Activated CD4-positive, alpha-beta T cell treated with anti-CD3 and anti-CD28 coated beads, Interleukin-2, Interleukin-6, amounts not matched to agents 100 ng/mL and 50 ng/mL, durations not matched to agents 16 hours and 8 hours (primary cell): ENCODE results near the gene PEA15.

Source experiments
- DNase-seq: peaks from one replicate; pipeline ENCODE4 v3.0.0-alpha.2; 2020

The PEA15 gene

DNA sequence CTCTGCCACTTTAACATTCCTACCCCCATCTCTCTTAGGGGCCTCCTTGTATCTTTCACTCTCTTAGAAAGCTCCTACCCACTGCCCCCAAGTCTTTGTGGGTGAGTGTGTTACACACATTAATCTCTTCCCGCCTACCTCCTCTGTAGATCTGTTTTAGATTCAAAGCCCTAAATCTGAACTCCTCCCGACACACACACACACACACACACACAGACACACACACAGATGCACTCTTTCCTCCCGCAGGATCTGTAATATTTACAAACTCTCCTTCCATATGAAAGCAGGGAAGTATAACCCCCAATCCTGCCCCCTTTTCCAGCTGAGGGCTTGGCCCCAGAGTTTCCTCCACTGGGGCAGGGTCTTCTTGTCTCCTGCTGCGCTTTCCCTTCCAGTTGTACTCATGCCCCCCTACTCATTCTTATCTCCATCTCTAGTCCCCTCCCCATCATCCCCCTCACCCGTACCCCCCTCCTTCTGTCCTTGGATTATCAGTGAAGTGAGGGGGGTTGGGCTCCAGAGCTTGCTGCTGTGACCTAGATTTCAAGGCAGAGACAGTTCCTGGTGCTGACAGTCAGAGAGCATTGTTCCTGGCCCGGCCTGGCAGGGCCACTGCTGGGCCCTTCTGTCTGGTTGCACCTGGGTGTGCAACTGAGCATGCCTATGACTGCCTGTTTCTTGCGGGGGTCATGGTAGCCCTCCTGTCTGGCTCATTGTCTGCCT, 4.3 kb downstream of the PEA15 start:
- DNase-seq, result no peak

GRCh38 chr1:160210561-160210960, 5.4 kb downstream of the PEA15 start:
- DNase-seq, result no peak

GRCh38 chr1:160211046-160211790, 6.0 kb downstream of the PEA15 start:
- DNase-seq, result no peak

DNA sequence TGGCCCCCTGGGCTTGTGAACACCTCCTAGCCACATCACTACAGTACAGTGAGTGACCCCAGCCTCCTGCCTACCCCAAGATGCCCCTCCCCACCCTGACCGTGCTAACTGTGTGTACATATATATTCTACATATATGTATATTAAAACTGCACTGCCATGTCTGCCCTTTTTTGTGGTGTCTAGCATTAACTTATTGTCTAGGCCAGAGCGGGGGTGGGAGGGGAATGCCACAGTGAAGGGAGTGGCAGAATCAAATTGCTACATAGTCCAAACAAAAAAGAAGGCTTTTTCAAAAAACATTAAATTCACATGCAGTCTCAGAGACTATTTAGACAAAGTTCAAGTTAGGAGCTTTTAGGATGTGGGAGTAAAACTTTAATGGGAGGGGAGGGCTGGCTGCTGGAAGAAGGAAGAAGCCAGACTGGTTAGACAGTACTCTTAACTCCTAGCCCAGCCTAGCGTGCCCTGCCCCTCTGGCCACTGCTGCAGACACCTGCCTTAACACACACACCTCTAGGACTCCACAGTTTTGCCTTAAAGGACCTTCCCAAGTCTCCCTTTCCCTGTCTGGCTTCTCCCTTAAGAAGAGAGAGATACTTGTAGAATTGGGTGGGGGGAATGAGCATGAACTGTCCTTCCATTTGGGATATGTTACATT, 9.4 kb downstream of the PEA15 start:
- no peak for DNase-seq

- DNase-seq, result no peak
Measured at GRCh38 chr1:160216301-160216700, 11.1 kb downstream of the PEA15 start.

- no peak for DNase-seq
Measured at GRCh38 chr1:160217481-160218051, 12.4 kb downstream of the PEA15 start.

GRCh38 chr1:160219062-160219929, 14.1 kb downstream of the PEA15 start:
- DNase-seq, result no peak

GRCh38 chr1:160220301-160220700, 15.1 kb downstream of the PEA15 start:
- no peak for DNase-seq

DNA sequence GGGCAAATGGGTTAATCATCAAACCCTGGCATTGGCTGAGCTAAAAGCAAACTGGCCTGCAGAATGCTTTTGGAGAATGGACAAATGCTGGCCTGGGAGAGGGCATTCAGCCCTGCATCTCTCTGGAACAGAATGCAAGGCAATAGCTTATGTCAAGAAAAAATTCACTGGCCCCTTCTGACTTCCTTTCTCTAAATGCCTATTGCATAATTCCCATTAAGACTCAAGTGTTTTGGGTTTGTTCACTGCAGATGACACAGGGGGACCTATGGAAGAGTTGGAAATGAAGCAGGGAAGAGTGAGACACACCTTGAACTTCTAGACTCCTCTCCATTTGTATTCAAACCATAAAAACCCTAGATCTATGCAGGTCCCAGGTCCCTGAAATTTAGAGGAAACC, 15.9 kb downstream of the PEA15 start:
- no peak for DNase-seq

- DNase-seq, result no peak
Measured at GRCh38 chr1:160222546-160222945, 17.4 kb downstream of the PEA15 start.

- DNase-seq, result no peak
Measured at GRCh38 chr1:160224606-160225005, 19.4 kb downstream of the PEA15 start.

DNA sequence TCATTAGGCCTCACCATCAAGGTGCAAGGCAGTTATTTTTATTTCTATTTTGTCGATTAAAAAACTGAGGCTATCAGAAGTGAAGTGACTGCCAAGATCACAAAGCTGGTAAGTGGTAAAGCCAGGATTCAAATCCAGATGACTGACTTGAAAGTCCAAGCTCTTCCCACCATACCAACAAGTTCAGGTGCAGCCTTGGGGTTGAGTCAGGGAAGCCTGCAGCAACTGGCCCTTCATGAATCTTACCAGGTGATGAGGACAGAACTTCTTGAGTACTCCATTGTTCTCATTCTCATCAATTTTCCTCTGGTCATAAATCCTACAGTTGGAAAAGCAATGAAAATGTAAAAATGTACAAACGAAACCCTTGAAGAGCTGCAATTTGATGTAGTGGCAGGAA, 20.2 kb downstream of the PEA15 start:
- no peak for DNase-seq

- DNase-seq, result no peak
Measured at GRCh38 chr1:160226623-160227022, 21.4 kb downstream of the PEA15 start.

DNA sequence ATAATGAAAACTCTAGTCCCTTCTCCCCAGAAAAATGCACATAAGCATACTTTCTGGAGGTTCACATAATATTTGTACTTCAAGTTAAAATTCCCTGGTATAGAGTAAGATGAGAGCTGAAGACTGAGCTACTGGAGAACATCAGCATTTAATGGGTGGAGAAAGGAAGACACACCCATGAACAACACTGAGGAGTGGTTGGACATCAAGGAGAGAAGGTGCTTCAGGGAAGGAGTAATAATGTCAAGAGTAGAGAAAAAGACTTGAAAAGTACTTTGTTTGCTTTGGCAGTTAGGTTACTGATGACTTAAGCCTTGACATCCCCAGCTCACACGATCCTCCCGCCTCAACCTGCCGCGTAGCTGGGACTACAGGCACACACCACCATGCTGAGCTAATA, 21.9 kb downstream of the PEA15 start:
- no peak for DNase-seq

GRCh38 chr1:160227561-160227960, 22.4 kb downstream of the PEA15 start:
- no peak for DNase-seq

GRCh38 chr1:160228431-160228830, 23.2 kb downstream of the PEA15 start:
- no peak for DNase-seq

- no peak for DNase-seq
Measured at GRCh38 chr1:160232911-160233310, 27.7 kb downstream of the PEA15 start.

GRCh38 chr1:160236806-160237205, 31.6 kb downstream of the PEA15 start:
- DNase-seq, result no peak

DNA sequence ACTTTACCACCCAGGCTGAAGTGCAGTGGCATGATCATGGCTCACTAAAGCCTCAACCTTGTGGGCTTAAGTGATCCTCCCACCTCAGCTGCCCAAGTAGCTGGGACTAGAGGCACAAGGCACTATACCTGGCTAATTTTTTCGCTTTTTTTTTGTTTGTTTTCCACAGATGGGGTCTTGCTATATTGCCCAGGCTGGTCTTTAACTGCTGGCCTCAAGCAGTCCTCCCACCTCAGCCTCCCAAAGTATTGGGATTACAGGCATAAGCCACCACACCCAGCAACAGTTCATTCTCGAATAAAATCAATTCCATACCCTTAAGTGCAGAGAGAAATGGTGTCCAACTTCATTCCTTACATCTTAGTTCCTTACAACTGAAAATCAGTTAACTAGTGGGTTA, 32.4 kb downstream of the PEA15 start:
- no peak for DNase-seq

DNA sequence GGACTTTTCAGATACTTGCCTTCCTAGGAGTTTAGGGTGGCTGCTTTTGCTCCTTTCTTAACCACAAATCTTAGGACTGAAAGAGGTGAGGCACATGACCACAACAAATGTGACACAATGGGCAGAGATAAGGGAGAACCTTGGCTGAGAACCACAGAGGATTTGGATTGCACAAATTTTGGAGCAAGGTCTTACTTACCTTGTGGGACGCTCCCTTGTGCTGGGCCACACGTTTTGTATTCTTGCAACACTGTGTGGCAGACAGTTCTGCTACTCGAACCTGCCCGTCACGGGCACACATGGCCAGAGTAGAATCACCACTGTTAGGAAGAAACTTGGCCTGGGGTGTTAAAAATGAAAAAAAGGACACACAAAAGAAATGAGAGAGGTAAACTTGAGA, 33.2 kb downstream of the PEA15 start:
- DNase-seq, result no peak

DNA sequence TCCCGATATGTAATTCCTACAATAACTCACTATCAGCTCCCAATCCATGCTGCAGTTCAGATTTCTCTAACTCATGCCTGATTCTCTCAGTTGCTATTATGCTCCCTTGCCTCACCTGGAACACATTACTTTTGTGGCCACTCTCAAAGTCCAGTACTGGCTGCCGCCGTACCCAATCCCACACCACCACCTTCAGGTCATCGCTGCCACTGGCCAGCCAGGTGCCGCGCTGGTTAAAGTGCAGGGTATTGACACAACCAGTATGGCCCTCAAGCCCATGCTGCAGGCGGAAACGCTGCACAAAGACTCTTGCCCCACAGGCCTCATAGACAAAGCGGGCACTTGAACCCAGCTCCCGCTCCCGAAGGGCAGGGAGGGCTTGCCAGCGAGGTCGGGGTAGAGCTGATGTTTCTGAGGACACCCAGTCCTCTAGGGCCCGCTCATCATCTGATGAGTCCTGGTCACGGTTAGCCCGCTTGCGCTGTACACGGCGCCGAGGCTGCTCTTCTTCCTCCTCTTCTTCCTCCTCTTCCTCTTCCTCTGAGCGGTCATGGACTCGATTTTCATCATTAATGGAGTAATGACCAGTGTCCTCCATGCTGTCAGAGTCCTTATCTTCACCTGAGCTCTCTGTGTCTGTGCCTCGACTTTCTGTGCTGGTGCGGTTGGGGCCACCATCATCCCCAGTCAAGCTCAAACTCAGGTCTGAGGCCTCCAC, 34.6 kb downstream of the PEA15 start:
- DNase-seq, result no peak

GRCh38 chr1:160243767-160244166, 38.6 kb downstream of the PEA15 start:
- DNase-seq, result no peak
